Pulmonary artery endothelial cell (primary cell): ENCODE data around the gene GPSM1. TPM values are rescaled to one million over a fixed set of nuclear protein-coding genes. Genes with fewer than 3 reads are reported as not detected.
"Not testable (repeated sequence)": the region's sequence is repeated elsewhere in the genome, so short reads cannot be mapped to it uniquely, and the experiment has no call there.

Experiments
- DNase-seq: peaks from one replicate; pipeline ENCODE4 v3.0.0-alpha.2; 2011; ENCODE audit warnings: low read depth, low spot score
- total RNA-seq: library from RNA; depleted of rRNA; stranded (reverse); fragments of >200 nt; gene quantifications from 2 replicates; pipeline ENCODE4 v1.2.3, GENCODE V29; 2014

The GPSM1 gene
- total RNA-seq, 1 donor from 2014 or later: 32.1 TPM

GRCh38 chr9:136343884-136344269 lies 16.5 kb downstream of the GPSM1 start:
- DNase-seq: no peak

- DNase-seq: no peak
Observed at GRCh38 chr9:136344544-136345280, 17.4 kb downstream of the GPSM1 start.

GRCh38 chr9:136345281-136346156 lies 18.2 kb downstream of the GPSM1 start:
- DNase-seq: no peak

- DNase-seq: no peak
Observed at GRCh38 chr9:136346157-136346481, 18.8 kb downstream of the GPSM1 start.

- no peak for DNase-seq
Observed at GRCh38 chr9:136346927-136347465, 19.7 kb downstream of the GPSM1 start.

- no peak for DNase-seq
Observed at GRCh38 chr9:136347472-136348256, 20.3 kb downstream of the GPSM1 start.

GRCh38 chr9:136348691-136349090 lies 21.4 kb downstream of the GPSM1 start:
- no peak for DNase-seq

- no peak for DNase-seq
Observed at GRCh38 chr9:136349546-136349945, 22.2 kb downstream of the GPSM1 start.

- no peak for DNase-seq
Observed at GRCh38 chr9:136351252-136351800, 24.0 kb downstream of the GPSM1 start.

- DNase-seq: not testable (repeated sequence)
Observed at GRCh38 chr9:136351868-136352267, 24.5 kb downstream of the GPSM1 start.

- no peak for DNase-seq
Observed at GRCh38 chr9:136352682-136353081, 25.3 kb downstream of the GPSM1 start.

- no peak for DNase-seq
Observed at GRCh38 chr9:136353088-136353487, 25.7 kb downstream of the GPSM1 start.

- DNase-seq: no peak
Observed at GRCh38 chr9:136353757-136354488, 26.6 kb downstream of the GPSM1 start.

GRCh38 chr9:136354592-136355085 lies 27.3 kb downstream of the GPSM1 start:
- DNase-seq: no peak

GRCh38 chr9:136355616-136356557 lies 28.5 kb downstream of the GPSM1 start:
- no peak for DNase-seq

GRCh38 chr9:136357202-136357725 lies 29.9 kb downstream of the GPSM1 start:
- no peak for DNase-seq

- DNase-seq: no peak
Observed at GRCh38 chr9:136358016-136358415, 30.7 kb downstream of the GPSM1 start.

GRCh38 chr9:136358888-136359287 lies 31.5 kb downstream of the GPSM1 start:
- DNase-seq: no peak
